T-helper 2 cell (primary cell): ENCODE results near the gene TFAP2D.

ENCODE experiments used
- DNase-seq, 5 experiments: peaks; one replicate each; pipeline versions ENCODE4 v3.0.0 to v3.0.0-alpha.2; 2012 to 2022

TFAP2D gene

DNA sequence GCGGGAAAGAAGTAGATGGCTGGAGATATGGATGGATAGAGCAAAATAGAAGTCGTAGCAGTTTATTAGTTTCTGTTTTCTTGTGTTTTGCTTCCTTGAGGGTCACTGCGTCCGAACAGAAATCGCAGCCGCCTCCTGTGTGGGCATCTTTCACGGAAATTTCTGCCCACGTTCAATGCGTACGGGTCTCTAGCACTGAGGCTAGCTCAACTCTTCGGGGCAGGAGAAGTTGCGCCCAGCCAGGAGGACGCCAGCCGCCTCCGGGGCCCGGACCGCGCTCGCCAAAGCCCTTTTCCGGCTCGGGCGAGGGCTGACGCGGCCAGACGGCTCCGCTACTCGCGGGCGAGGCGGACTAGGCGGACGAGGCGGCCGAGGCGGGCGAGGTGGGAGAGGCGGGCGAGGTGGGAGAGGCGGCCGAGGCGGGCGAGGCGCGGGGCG lies 106.2 kb downstream of the TFAP2D start:
- DNase-seq, result peak in 1 of 5 experiments; percentile 7

DNA sequence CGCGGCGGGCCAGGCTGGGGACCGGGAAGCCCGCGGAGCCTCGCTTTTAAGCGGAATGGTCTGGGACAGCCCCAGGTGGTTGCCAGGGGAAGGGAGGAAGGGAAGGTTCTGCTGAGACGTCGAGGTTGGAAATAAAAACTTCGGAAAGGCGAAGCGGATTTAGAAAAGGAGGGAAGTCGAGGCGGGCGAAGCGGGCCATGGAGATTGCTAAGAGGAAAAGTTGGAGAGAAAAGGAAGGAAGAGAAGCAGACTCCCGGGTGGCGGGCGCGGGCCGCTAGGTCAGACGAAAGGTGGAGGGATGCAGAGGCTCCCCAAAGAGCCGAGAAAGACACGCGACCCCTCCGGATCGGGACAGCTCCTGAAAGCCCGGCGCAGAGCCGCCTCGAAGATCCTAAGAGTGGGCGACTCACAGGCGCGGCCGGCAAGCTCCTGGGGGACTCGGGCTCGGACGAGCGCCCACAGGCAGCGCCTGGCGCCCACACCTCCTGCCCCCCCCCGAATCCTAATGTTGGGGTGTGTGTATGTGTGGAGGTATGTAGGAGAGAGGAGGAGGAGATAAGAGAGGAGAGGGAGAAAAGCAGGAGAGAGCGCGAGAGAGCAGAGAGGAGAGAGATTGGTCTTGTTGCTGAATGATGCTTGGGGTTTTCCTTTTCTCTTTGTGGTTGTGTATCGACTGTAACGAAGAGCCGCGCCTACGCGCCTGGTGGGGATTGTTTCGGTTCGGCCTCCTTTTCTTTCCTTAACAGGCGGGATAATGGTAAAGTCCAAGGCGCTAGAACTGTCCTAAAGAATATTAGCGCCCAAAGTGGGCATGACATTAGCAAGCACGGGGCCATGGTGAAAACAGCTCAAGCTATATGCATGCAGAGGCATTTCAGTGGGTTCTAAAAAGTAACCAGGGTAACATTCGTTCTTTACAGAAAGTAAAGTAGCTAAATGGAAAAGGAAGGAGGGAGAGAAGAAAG lies 106.9 kb downstream of the TFAP2D start:
- DNase-seq, result no peak

DNA sequence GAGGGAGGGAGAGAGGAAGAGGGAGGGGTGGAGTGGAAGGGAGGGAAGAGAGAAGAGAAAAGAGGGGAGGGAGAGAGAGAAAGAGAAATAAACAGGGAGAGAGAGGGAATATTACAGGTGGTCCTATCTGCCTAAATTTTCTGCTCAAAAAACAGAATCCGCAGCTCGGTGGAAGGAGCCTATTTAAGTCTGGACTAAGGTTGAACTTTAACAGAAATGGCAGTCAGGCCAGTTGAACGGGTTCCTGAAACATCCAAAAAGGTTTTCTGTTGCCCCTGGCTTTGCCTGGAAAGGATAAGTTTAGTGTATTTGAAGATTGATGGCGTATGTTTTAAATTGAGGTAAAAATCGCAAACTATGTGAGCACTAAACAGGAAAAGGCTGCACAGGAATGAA lies 107.5 kb downstream of the TFAP2D start:
- DNase-seq, result no peak

DNA sequence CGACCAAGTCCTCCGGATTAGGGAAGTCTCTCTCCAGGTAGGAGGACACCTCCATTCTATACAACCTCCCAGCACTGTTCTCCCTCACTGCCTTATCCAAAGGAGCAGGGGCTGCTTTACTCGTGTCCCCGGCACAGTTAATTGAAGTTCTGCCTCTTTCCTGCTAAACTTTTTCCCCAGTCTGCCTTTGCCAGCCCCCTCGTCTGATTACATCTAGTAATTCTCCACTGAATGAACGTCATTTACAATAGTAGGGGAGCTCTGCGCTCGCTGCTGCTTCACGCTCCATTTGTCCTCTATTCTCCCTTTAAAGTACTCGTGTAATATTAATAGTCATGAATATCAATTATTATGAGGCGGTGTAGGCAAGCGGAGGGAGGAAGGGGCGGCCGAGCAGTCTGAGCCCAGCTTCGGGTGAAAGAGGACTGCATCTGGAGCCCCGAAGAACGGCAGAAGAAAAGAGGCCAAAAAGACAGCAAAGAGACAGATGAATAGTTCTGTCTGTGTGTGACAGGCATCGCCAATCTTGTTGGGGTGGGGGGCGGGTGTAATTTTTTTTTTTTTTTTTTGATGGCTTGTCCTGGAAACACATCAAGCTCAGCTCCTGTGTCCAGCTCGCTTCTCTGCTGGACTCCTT lies 108.2 kb downstream of the TFAP2D start:
- DNase-seq, result no peak

DNA sequence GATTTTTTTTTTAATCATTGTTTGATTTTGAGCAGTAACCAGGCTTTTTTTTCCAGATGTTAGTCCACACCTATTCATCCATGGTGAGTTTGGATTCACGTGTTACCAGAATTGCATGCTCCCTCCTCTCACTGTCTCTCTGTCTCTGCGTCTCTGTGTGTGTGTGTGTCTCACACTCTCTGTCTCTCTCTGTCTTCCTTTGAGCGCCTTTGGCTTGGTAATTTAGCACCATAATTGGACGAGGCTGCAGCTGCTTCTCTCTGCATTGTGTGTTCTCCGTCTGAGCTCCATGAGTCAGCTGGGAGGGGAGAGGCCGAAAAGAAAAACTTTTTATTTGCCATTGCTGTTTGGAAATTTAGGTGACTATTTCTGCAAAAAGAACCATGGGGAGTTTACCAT lies 108.8 kb downstream of the TFAP2D start:
- no peak for DNase-seq
